SK-N-SH treated with all-trans-retinoic acid at 6 μM for 48 hours (cell line): ENCODE measurements around the gene ST3GAL4.

Source experiments
- CSRNP3 ChIP-seq: fragments of 250-450 bp; sonication (Bioruptor Pico); IDR thresholded peaks from 2 replicates; pipeline ENCODE4 v1.5.1; 2021; ENCODE audit warnings: mild to moderate bottlenecking, moderate library complexity
- RARB ChIP-seq: fragments of 250-450 bp; sonication (Bioruptor Pico); IDR thresholded peaks from 2 replicates; pipeline ENCODE4 v1.8.0; 2021; ENCODE audit warnings: mild to moderate bottlenecking, moderate library complexity
- ZC3H10 ChIP-seq: fragments of 250-450 bp; sonication (Bioruptor Pico); IDR thresholded peaks from 2 replicates; pipeline ENCODE4 v1.5.1; 2021; ENCODE audit warnings: mild to moderate bottlenecking, moderate library complexity
- ZNF565 ChIP-seq: fragments of 450-650 bp; formaldehyde crosslinking; conservative IDR thresholded peaks from 2 replicates; pipeline ENCODE4 v1.5.0; 2020; ENCODE audit warnings: low read depth, mild to moderate bottlenecking, moderate library complexity
- TF ChIP-seq, protein P1 (sequence below): fragments of 250-450 bp; sonication (Bioruptor Pico); IDR thresholded peaks from 2 replicates; pipeline ENCODE4 v1.5.0; 2020; ENCODE audit warnings: mild to moderate bottlenecking, moderate library complexity

DNA sequence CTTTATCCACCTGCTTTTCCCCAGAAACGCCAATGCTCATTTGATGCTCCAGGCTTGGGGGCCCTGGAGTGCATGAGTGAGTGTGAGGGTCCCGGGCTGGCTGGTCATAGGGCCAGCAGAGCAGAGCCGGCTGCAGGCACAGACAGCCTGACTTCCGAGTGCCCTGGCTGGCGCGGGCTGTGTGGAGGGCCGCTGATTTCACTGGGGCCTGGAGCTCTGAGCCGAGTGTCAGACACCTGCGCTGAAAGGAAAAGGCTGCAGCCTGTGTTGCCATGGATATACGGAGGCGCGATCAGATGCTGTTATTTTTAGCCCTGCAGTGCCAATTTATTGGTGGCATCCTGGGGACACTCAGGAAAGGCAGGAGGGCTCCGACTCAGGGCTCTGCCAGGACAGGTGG lies 87.6 kb downstream of the ST3GAL4 start:
- TF ChIP-seq CSRNP3 (CRISPR knock-in tag) (no peak), RARB (CRISPR knock-in tag) (no peak), ZC3H10 (no peak), ZNF565 (CRISPR knock-in tag) (no peak)
- TF ChIP-seq, protein P1, sequence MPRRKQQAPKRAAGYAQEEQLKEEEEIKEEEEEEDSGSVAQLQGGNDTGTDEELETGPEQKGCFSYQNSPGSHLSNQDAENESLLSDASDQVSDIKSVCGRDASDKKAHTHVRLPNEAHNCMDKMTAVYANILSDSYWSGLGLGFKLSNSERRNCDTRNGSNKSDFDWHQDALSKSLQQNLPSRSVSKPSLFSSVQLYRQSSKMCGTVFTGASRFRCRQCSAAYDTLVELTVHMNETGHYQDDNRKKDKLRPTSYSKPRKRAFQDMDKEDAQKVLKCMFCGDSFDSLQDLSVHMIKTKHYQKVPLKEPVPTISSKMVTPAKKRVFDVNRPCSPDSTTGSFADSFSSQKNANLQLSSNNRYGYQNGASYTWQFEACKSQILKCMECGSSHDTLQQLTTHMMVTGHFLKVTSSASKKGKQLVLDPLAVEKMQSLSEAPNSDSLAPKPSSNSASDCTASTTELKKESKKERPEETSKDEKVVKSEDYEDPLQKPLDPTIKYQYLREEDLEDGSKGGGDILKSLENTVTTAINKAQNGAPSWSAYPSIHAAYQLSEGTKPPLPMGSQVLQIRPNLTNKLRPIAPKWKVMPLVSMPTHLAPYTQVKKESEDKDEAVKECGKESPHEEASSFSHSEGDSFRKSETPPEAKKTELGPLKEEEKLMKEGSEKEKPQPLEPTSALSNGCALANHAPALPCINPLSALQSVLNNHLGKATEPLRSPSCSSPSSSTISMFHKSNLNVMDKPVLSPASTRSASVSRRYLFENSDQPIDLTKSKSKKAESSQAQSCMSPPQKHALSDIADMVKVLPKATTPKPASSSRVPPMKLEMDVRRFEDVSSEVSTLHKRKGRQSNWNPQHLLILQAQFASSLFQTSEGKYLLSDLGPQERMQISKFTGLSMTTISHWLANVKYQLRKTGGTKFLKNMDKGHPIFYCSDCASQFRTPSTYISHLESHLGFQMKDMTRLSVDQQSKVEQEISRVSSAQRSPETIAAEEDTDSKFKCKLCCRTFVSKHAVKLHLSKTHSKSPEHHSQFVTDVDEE (CRISPR knock-in tag): no peak
